DND-41 (cell line): ENCODE data around the gene SLC36A3.

ENCODE experiments used
- CTCF ChIP-seq: IDR thresholded peaks from 2 replicates; pipeline ENCODE4 v1.5.1; 2012; ENCODE audit warnings: borderline replicate concordance, low read length, moderate library complexity, mild to moderate bottlenecking; ENCODE audit not compliant: poor library complexity, severe bottlenecking; ENCODE audit errors: extremely low read depth
- EZH2 ChIP-seq: IDR thresholded peaks from 3 replicates; pipeline ENCODE4 v1.6.1; 2012; ENCODE audit warnings: borderline replicate concordance, low read depth, mild to moderate bottlenecking, moderate library complexity, low read length, inconsistent platforms; ENCODE audit not compliant: severe bottlenecking

GRCh38 chr5:151253605-151253950 is 50.0 kb downstream of the SLC36A3 start:
- TF ChIP-seq EZH2, result no peak
- TF ChIP-seq CTCF, result no peak
